Hepatic stellate cell (primary cell): ENCODE data around the gene EML6.
"Not testable (repeated sequence)": the region's sequence is repeated elsewhere in the genome, so short reads cannot be mapped to it uniquely, and the experiment has no call there.

ENCODE experiments used
- DNase-seq: peaks from one replicate; pipeline ENCODE4 v3.0.0; 2011; ENCODE audit warnings: low spot score

The EML6 gene

GRCh38 chr2:54805255-54805654 lies 81.8 kb downstream of the EML6 start:
- DNase-seq, result no peak

- no peak for DNase-seq
These were observed 83.5 kb downstream of the EML6 start for GRCh38 chr2:54806975-54807374.

- no peak for DNase-seq
These were observed 85.2 kb downstream of the EML6 start for GRCh38 chr2:54808661-54809060.

GRCh38 chr2:54809819-54810218 lies 86.4 kb downstream of the EML6 start:
- no peak for DNase-seq

GRCh38 chr2:54810246-54810645 lies 86.8 kb downstream of the EML6 start:
- no peak for DNase-seq

- DNase-seq, result no peak
These were observed 90.1 kb downstream of the EML6 start for GRCh38 chr2:54813584-54813983.

GRCh38 chr2:54814389-54815147 lies 91.1 kb downstream of the EML6 start:
- DNase-seq, result no peak

- DNase-seq, result no peak
These were observed 91.7 kb downstream of the EML6 start for GRCh38 chr2:54815148-54815539.

- no peak for DNase-seq
These were observed 94.8 kb downstream of the EML6 start for GRCh38 chr2:54818226-54818625.

GRCh38 chr2:54820558-54820957 lies 97.1 kb downstream of the EML6 start:
- no peak for DNase-seq

GRCh38 chr2:54824567-54824966 lies 101.1 kb downstream of the EML6 start:
- DNase-seq, result no peak

- no peak for DNase-seq
These were observed 107.1 kb downstream of the EML6 start for GRCh38 chr2:54830546-54830945.

GRCh38 chr2:54831480-54831879 lies 108.0 kb downstream of the EML6 start:
- DNase-seq, result no peak

- no peak for DNase-seq
These were observed 111.3 kb downstream of the EML6 start for GRCh38 chr2:54834721-54835120.

- DNase-seq, result no peak
These were observed 113.0 kb downstream of the EML6 start for GRCh38 chr2:54836477-54836876.

GRCh38 chr2:54838585-54839035 lies 115.1 kb downstream of the EML6 start:
- peak; percentile 52 for DNase-seq

GRCh38 chr2:54839461-54840255 lies 116.2 kb downstream of the EML6 start:
- no peak for DNase-seq

GRCh38 chr2:54840559-54841468 lies 117.4 kb downstream of the EML6 start:
- DNase-seq, result no peak

- not testable (repeated sequence) for DNase-seq
These were observed 118.0 kb downstream of the EML6 start for GRCh38 chr2:54841500-54841899.

- DNase-seq, result no peak
These were observed 121.6 kb downstream of the EML6 start for GRCh38 chr2:54845094-54845493.

- DNase-seq, result no peak
These were observed 122.1 kb downstream of the EML6 start for GRCh38 chr2:54845514-54845913.
